Kidney (tissue), 14 donors: ENCODE results near the gene ARVCF. TPM values are rescaled to one million over a fixed set of nuclear protein-coding genes. Genes with fewer than 3 reads are reported as not detected.

Experiments used
- DNase-seq, 5 donors: peaks; one replicate each; pipeline ENCODE4 v3.0.0-alpha.2; 2013 to 2020
- FAIRE-seq: peaks from 2 replicates; lab custom pipeline; 2012; peaks lifted over from hg19 to GRCh38; lab: Jason Lieb, UNC
- H3K27ac ChIP-seq, 2 donors: one replicate each; pipeline ENCODE4 v1.7.0; 2013; ENCODE audit warnings: low read depth in 2 of 2, low read length in 2 of 2, inconsistent platforms in 1 of 2
- H3K27me3 ChIP-seq: one replicate; pipeline ENCODE4 v1.7.1; 2013; ENCODE audit warnings: low read length, inconsistent platforms; ENCODE audit not compliant: control insufficient read depth, insufficient read depth
- H3K36me3 ChIP-seq, 3 donors: one replicate each; pipeline versions ENCODE4 v1.7.0 to v1.7.1; 2013; ENCODE audit warnings: low read length in 3 of 3, control low read depth in 1 of 3, inconsistent platforms in 1 of 3; ENCODE audit not compliant: insufficient read depth in 3 of 3, control insufficient read depth in 2 of 3
- H3K4me1 ChIP-seq, 3 donors: one replicate each; pipeline versions ENCODE4 v1.7.0 to v1.7.1; 2013; ENCODE audit warnings: low read length in 3 of 3, inconsistent platforms in 1 of 3, low read depth in 1 of 3; ENCODE audit not compliant: control insufficient read depth in 2 of 3, insufficient read depth in 2 of 3
- H3K4me3 ChIP-seq, 3 donors: one replicate each; pipeline versions ENCODE4 v1.7.0 to v1.8.1; 2013; ENCODE audit warnings: low read length in 3 of 3, control low read depth in 1 of 3, inconsistent platforms in 1 of 3
- H3K9ac ChIP-seq, 3 donors: one replicate each; pipeline versions ENCODE4 v1.7.0 to v1.7.1; 2013; ENCODE audit warnings: low read length in 3 of 3, control low read depth in 1 of 3, inconsistent platforms in 1 of 3
- H3K9me3 ChIP-seq, 3 donors: one replicate each; pipeline versions ENCODE4 v1.7.0 to v1.7.1; 2013; ENCODE audit warnings: low read length in 3 of 3, control low read depth in 1 of 3, inconsistent platforms in 1 of 3; ENCODE audit not compliant: control insufficient read depth in 2 of 3, insufficient read depth in 1 of 3
- intact Hi-C: fragments of 100-400 bp; cut with DNase I; formaldehyde crosslinking; loops from one replicate; pipeline ENCODE4 v1.11.1; 2022
- polyA plus RNA-seq: library from polyadenylated mRNA; stranded (reverse); fragments of 350-450 nt; fragmentation: Illumina TruSeq; extraction: RNeasy Lipid Tissue Mini Kit (QIAGEN cat#74804); gene quantifications from one replicate; pipeline ENCODE4 v1.2.3, GENCODE V29; 2014; ENCODE audit warnings: low read depth, low replicate concordance; ENCODE audit not compliant: insufficient read depth
- total RNA-seq: library from RNA; stranded (reverse); fragmentation: NEBNext Ultra II Directional; extraction: Animal tissue kit (Norgen Biotek cat#: 25700); gene quantifications from one replicate; pipeline ENCODE4 v1.2.1, GENCODE V29; 2021
- TF ChIP-seq, protein P1 (sequence below): IDR thresholded peaks from 3 replicates; pipeline ENCODE4 v1.5.1; 2012; ENCODE audit warnings: mild to moderate bottlenecking, moderate library complexity, borderline replicate concordance; ENCODE audit not compliant: insufficient read depth; ENCODE audit errors: extremely low read depth
- donor health status: control.
- donor health status: control.
- donor health status: control.
- donor health status: control.
- donor health status: control.
- donor health status: DM: yes; HTN: yes; CAD: no.
- donor health status: Normal renal cell carcinoma (clear cell type).

The ARVCF gene
- total and polyA plus RNA-seq, 2 donors from 2014 or later: 16.0 to 21.9 TPM

DNA sequence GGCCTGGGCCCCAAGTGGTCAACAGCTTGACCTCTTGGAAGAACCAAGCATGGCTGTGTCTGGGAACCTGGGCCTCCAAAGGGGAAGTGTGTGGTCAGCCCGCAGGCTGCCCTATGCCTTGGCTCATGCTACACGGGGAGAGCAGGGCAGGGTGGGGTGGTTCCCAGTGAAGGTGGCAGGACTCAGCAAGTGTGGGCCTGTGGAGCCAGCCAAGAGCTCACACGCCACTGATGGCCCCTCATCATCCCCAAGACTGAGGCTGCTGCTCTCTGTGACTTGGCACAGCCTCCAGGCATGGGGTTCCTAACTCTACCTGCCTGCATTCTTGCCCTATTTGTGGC, 47.5 kb upstream of the ARVCF start:
- intact Hi-C loops: no loop called here
- Histone ChIP-seq H3K4me1 (no peaks in the 10 kb centered on the region), H3K27me3 (no peaks in the 10 kb centered on the region), H3K27ac (no peak overlapping the region), H3K36me3 (peaks cover 0 to 13% (median 0%) of the 10 kb centered on the region in 3 donors), H3K9ac (no peak overlapping the region), H3K4me3 (no peak overlapping the region), H3K9me3 (no peaks in the 10 kb centered on the region)
- FAIRE-seq (no peak), DNase-seq (no peak)
- TF ChIP-seq, protein P1, sequence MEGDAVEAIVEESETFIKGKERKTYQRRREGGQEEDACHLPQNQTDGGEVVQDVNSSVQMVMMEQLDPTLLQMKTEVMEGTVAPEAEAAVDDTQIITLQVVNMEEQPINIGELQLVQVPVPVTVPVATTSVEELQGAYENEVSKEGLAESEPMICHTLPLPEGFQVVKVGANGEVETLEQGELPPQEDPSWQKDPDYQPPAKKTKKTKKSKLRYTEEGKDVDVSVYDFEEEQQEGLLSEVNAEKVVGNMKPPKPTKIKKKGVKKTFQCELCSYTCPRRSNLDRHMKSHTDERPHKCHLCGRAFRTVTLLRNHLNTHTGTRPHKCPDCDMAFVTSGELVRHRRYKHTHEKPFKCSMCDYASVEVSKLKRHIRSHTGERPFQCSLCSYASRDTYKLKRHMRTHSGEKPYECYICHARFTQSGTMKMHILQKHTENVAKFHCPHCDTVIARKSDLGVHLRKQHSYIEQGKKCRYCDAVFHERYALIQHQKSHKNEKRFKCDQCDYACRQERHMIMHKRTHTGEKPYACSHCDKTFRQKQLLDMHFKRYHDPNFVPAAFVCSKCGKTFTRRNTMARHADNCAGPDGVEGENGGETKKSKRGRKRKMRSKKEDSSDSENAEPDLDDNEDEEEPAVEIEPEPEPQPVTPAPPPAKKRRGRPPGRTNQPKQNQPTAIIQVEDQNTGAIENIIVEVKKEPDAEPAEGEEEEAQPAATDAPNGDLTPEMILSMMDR: no peak

DNA sequence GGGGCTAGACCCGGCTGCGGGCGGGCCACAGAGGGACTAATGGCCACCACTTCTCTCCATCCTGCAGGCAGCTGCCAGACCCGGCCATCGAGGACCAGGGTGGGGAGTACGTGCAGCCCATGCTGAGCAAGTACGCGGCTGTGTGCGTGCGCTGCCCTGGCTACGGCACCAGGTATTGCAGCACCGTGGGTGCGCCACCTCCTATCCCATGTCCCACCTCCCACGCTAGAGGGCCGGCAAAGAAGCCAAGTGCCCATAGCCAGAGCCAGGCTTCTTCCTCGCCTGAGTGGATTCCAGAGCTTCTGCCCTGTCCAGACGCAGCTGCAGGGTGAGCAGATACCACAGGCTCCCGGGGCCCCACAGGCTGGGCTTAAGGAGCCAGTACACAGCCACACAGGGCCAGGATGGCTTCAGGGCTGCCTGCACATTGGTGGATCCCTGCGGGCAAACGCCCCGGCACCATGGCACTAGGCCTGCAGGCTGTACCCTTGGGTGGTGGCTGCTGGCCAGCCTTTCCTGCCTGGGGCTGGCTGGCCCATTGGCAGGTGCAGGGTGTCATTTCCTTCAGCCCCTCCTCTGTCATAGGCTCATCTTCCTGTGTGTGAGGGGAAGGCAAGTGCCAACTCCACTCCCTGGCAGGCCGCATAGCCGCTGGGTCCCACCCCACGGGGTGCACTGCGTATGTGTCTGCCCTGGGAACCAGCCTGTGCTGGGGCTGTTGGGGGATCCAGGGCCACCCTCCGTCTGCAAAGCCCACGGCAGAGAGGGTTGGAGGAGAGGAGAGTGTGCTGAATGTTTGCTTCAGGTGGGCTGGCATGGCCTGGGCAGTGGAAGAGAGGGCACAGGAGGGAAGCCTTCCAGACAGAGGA, 46.9 kb upstream of the ARVCF start:
- H3K27me3 ChIP-seq: no peaks in the 10 kb centered on the region
- peaks cover 0 to 2% (median 0%) of the 10 kb centered on the region in 3 donors for H3K4me1 ChIP-seq
- DNase-seq (peak in 4 of 5 donors; percentile 18 to 62 (median 34)), FAIRE-seq (no peak)
- no peak overlapping the region for H3K4me3 ChIP-seq
- H3K27ac ChIP-seq: no peak overlapping the region
- no peak overlapping the region for H3K9ac ChIP-seq
- H3K9me3 ChIP-seq: no peaks in the 10 kb centered on the region
- intact Hi-C loops: no loop called here
- TF ChIP-seq, protein P1: no peak
- H3K36me3 ChIP-seq: peaks cover 0 to 14% (median 0%) of the 10 kb centered on the region in 3 donors

DNA sequence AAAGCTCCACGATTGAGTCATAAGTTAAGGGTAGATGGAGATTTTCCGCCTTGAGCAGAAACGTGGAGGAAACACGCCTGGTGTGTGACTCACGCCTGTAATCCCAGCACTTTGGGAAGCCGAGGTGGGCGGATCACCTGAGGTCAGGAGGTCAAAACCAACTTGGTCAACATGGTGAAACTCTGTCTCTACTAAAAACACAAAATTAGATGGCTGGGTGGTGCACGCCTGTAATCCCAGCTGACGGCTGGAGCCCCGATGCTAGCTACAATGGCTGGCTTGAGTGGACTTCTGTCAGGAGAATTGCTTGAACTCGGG, 46.1 kb upstream of the ARVCF start:
- no peaks in the 10 kb centered on the region for H3K9me3 ChIP-seq
- TF ChIP-seq, protein P1: no peak
- no peak for DNase-seq
- no peak overlapping the region for H3K27ac ChIP-seq
- peaks cover 0 to 2% (median 0%) of the 10 kb centered on the region in 3 donors for H3K4me1 ChIP-seq
- H3K9ac ChIP-seq: no peak overlapping the region
- H3K36me3 ChIP-seq: peaks cover 0 to 14% (median 0%) of the 10 kb centered on the region in 3 donors
- intact Hi-C loops: no loop called here
- H3K4me3 ChIP-seq: no peak overlapping the region
- H3K27me3 ChIP-seq: no peaks in the 10 kb centered on the region
- FAIRE-seq: no peak
